Neural cell (in vitro differentiated cells): ENCODE data around the gene SCYL1. TPM values are rescaled to one million over a fixed set of nuclear protein-coding genes. Genes with fewer than 3 reads are reported as not detected.
A peak's percentile ranks its signal among the peaks of the same experiment; 100 is the strongest.

Experiments used
- H2AFZ ChIP-seq: fragments of 200-600, 300-800 bp; sonication (generic), shearing (Covaris generic); 2 replicates; pipeline ENCODE4 v1.6.0; 2014; ENCODE audit warnings: low read depth, mild to moderate bottlenecking, antibody characterized with exemption, low read length, moderate library complexity
- H3F3A ChIP-seq: fragments of 200-600 bp; shearing (Covaris generic); 2 replicates; pipeline ENCODE4 v1.6.1; 2016; ENCODE audit warnings: mild to moderate bottlenecking, moderate library complexity, mixed read lengths, antibody characterized with exemption, low read length; ENCODE audit not compliant: insufficient read depth, poor library complexity, severe bottlenecking
- H3K27ac ChIP-seq: fragments of 200-600, 300-800 bp; sonication (generic), shearing (Covaris generic); 2 replicates; pipeline ENCODE4 v1.5.1; 2014; ENCODE audit warnings: mild to moderate bottlenecking, low read length, moderate library complexity
- H3K27me3 ChIP-seq: fragments of 300-800, 200-600 bp; sonication (generic), shearing (Covaris generic); 2 replicates; pipeline ENCODE4 v1.6.0; 2014; ENCODE audit warnings: mild to moderate bottlenecking, low read depth, low read length, moderate library complexity; ENCODE audit not compliant: insufficient read depth
- H3K36me3 ChIP-seq: fragments of 300-800, 200-600 bp; sonication (generic), shearing (Covaris generic); 2 replicates; pipeline ENCODE4 v1.5.1; 2014; ENCODE audit warnings: mild to moderate bottlenecking, antibody characterized with exemption, low read length, moderate library complexity; ENCODE audit not compliant: insufficient read depth
- H3K4me2 ChIP-seq: fragments of 300-800, 200-600 bp; sonication (generic), shearing (Covaris generic); 2 replicates; pipeline ENCODE4 v1.6.0; 2014; ENCODE audit warnings: mild to moderate bottlenecking, low read length
- H3K4me3 ChIP-seq: fragments of 300-800, 200-600 bp; sonication (generic), shearing (Covaris generic); 2 replicates; pipeline ENCODE4 v1.5.1; 2014; ENCODE audit warnings: mild to moderate bottlenecking, low read length, moderate library complexity
- H3K79me2 ChIP-seq: fragments of 200-600 bp; shearing (Covaris generic); replicated peaks from 2 replicates; pipeline ENCODE4 v1.6.0; 2014; ENCODE audit warnings: mild to moderate bottlenecking, low read length, moderate library complexity; ENCODE audit not compliant: insufficient read depth
- H3K9ac ChIP-seq: fragments of 300-800, 200-600 bp; sonication (generic), shearing (Covaris generic); 2 replicates; pipeline ENCODE4 v1.6.1; 2016; ENCODE audit warnings: mild to moderate bottlenecking, low read length, mixed read lengths
- H3K9me2 ChIP-seq: fragments of 200-600 bp; shearing (Covaris generic); 2 replicates; pipeline ENCODE4 v1.6.1; 2016; ENCODE audit warnings: mild to moderate bottlenecking, low read length, mixed read lengths; ENCODE audit not compliant: insufficient read depth
- H3K9me3 ChIP-seq: fragments of 200-600, 300-800 bp; sonication (generic), shearing (Covaris generic); 2 replicates; pipeline ENCODE4 v1.6.1; 2016; ENCODE audit warnings: mild to moderate bottlenecking, mixed run types, low read length, moderate library complexity, mixed read lengths
- H4K20me1 ChIP-seq: fragments of 200-600 bp; shearing (Covaris generic); 2 replicates; pipeline ENCODE4 v1.6.1; 2016; ENCODE audit warnings: mild to moderate bottlenecking, mixed run types; ENCODE audit not compliant: insufficient read depth
- CTCF ChIP-seq: fragments of 450-650 bp; IDR thresholded peaks from 2 replicates; pipeline ENCODE4 v1.5.1; 2014; ENCODE audit warnings: antibody characterized with exemption, mild to moderate bottlenecking, moderate library complexity; ENCODE audit not compliant: poor library complexity, severe bottlenecking
- EP300 ChIP-seq: fragments of 450-650 bp; conservative IDR thresholded peaks from 2 replicates; pipeline ENCODE4 v1.6.1; 2014; ENCODE audit warnings: antibody characterized with exemption, mild to moderate bottlenecking, moderate library complexity; ENCODE audit not compliant: poor library complexity, severe bottlenecking
- EZH2 ChIP-seq: fragments of 200-600, 300-800 bp; shearing (Covaris generic), sonication (generic); IDR thresholded peaks from 2 replicates; pipeline ENCODE4 v1.6.1; 2014; ENCODE audit warnings: antibody characterized with exemption, low read length, borderline replicate concordance, mild to moderate bottlenecking; ENCODE audit not compliant: insufficient read depth, poor library complexity, severe bottlenecking
- MXI1 ChIP-seq: fragments of 450-650 bp; conservative IDR thresholded peaks from 2 replicates; pipeline ENCODE4 v1.6.1; 2014; ENCODE audit warnings: antibody characterized with exemption, mild to moderate bottlenecking; ENCODE audit not compliant: poor library complexity, severe bottlenecking
- POLR2AphosphoS5 ChIP-seq: IDR thresholded peaks from 2 replicates; pipeline ENCODE4 v1.6.1; 2012
- RAD21 ChIP-seq: fragments of 450-650 bp; conservative IDR thresholded peaks from 2 replicates; pipeline ENCODE4 v1.6.1; 2014; ENCODE audit warnings: antibody characterized with exemption, mild to moderate bottlenecking, moderate library complexity
- REST ChIP-seq: IDR thresholded peaks from 2 replicates; pipeline ENCODE4 v1.6.1; 2012; ENCODE audit warnings: borderline replicate concordance
- SMC3 ChIP-seq: fragments of 450-650 bp; conservative IDR thresholded peaks from 2 replicates; pipeline ENCODE4 v1.6.1; 2014; ENCODE audit warnings: antibody characterized with exemption, mild to moderate bottlenecking, moderate library complexity; ENCODE audit not compliant: poor library complexity
- TAF1 ChIP-seq: IDR thresholded peaks from 2 replicates; pipeline ENCODE4 v1.6.1; 2012; ENCODE audit warnings: low read depth
- polyA plus RNA-seq: library from polyadenylated mRNA; depleted of rRNA; stranded (reverse); fragments of >200 nt; gene quantifications from 2 replicates; pipeline ENCODE4 v1.2.3, GENCODE V29; 2014

Gene SCYL1
- polyA plus RNA-seq, 1 donor from 2014 or later: 48.3 TPM

- Histone ChIP-seq H2AFZ (no peak overlapping the region), H4K20me1 (peaks cover 75% of the 10 kb centered on the region), H3F3A (peaks cover 23% of the 10 kb centered on the region), H3K79me2 (peaks cover 94% of the 10 kb centered on the region), H3K4me2 (no peak overlapping the region), H3K27me3 (no peaks in the 10 kb centered on the region), H3K36me3 (peaks cover 52% of the 10 kb centered on the region), H3K4me3 (peak overlapping the region; percentile 78), H3K9me2 (no peaks in the 10 kb centered on the region), H3K9me3 (no peaks in the 10 kb centered on the region), H3K27ac (peak overlapping the region; percentile 100), H3K9ac (peak overlapping the region; percentile 99)
- TF ChIP-seq POLR2AphosphoS5 (no peak), REST (no peak), EP300 (no peak), SMC3 (no peak), MXI1 (no peak), TAF1 (no peak), CTCF (no peak), EZH2 (no peak), RAD21 (no peak)
These were observed 22.7 kb upstream of the SCYL1 start for GRCh38 chr11:65502274-65502554.

- Histone ChIP-seq H3K9ac (peak overlapping the region; percentile 99), H3K9me2 (no peaks in the 10 kb centered on the region), H3K79me2 (peaks cover 98% of the 10 kb centered on the region), H2AFZ (no peak overlapping the region), H3K27ac (peak overlapping the region; percentile 100), H3K4me2 (no peak overlapping the region), H4K20me1 (peaks cover 81% of the 10 kb centered on the region), H3K27me3 (no peaks in the 10 kb centered on the region), H3K4me3 (peak overlapping the region; percentile 78), H3K9me3 (no peaks in the 10 kb centered on the region), H3K36me3 (peaks cover 57% of the 10 kb centered on the region), H3F3A (peaks cover 23% of the 10 kb centered on the region)
- peak; percentile 71 for TF ChIP-seq POLR2AphosphoS5
- no peak for TF ChIP-seq EZH2
- TF ChIP-seq REST: peak; percentile 77
- TF ChIP-seq SMC3: no peak
These were observed 22.1 kb upstream of the SCYL1 start for GRCh38 chr11:65502555-65503367.
